SK-N-MC (cell line): ENCODE data around the gene ZDHHC24.

Source experiments
- EZH2 ChIP-seq: fragments of 200-600 bp; sonication (generic); IDR thresholded peaks from one replicate; pipeline ENCODE4 v1.6.1; 2017; ENCODE audit warnings: antibody characterized with exemption
- FOXP2 ChIP-seq: optimal IDR thresholded peaks from 2 replicates; pipeline ENCODE3; 2011; ENCODE audit warnings: mild to moderate bottlenecking, moderate library complexity; ENCODE audit not compliant: insufficient read depth; ENCODE audit errors: extremely low read length, control extremely low read depth
- POLR2AphosphoS5 ChIP-seq: IDR thresholded peaks from 2 replicates; pipeline ENCODE4 v1.6.1; 2012; ENCODE audit warnings: mild to moderate bottlenecking, low read depth, low read length, borderline replicate concordance

- no peak for TF ChIP-seq POLR2AphosphoS5
- TF ChIP-seq EZH2, result no peak
- no peak for TF ChIP-seq FOXP2
Measured at GRCh38 chr11:66539170-66539869, 6.5 kb downstream of the ZDHHC24 start.
